Keratinocyte (primary cell): ENCODE results near the gene ATP6V0E1.
A peak's percentile ranks its signal among the peaks of the same experiment; 100 is the strongest.

Experiments used
- EZH2 ChIP-seq: IDR thresholded peaks from one replicate; pipeline ENCODE4 v1.6.1; 2012; ENCODE audit warnings: inconsistent platforms, mild to moderate bottlenecking, low read length, moderate library complexity
- TF ChIP-seq, protein P1 (sequence below), 3 experiments: IDR thresholded peaks in 1 of 3; conservative IDR thresholded peaks in 1 of 3; optimal IDR thresholded peaks in 1 of 3; 2 replicates in 2 of 3; 3 replicates in 1 of 3; pipeline versions ENCODE3 to v1.5.1; 2011; ENCODE audit warnings: low read length in 3 of 3, mild to moderate bottlenecking in 3 of 3, moderate library complexity in 2 of 3, control low read depth in 1 of 3, inconsistent platforms in 1 of 3; ENCODE audit not compliant: insufficient read depth in 2 of 3; ENCODE audit errors: extremely low read depth in 1 of 3

DNA sequence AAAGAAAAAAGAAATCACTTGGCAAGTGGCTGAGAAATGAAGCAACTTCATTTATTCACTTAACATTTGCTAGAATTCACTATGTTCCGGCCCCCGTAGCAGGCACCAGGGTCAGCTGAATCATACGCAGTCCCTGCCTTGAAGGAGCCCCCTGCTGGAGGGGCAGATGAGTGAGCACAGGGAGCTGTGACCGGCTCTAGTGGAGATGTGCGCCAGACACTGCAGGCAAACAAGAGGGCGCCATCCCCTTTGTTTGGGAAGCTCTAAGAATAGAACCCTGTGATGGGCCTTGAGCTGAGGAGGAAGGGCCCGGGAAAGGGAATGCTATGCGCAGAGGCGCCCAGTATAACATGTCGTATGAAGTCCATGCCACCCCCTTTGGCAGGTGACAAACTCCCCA, 44.5 kb upstream of the ATP6V0E1 start:
- TF ChIP-seq, protein P1, sequence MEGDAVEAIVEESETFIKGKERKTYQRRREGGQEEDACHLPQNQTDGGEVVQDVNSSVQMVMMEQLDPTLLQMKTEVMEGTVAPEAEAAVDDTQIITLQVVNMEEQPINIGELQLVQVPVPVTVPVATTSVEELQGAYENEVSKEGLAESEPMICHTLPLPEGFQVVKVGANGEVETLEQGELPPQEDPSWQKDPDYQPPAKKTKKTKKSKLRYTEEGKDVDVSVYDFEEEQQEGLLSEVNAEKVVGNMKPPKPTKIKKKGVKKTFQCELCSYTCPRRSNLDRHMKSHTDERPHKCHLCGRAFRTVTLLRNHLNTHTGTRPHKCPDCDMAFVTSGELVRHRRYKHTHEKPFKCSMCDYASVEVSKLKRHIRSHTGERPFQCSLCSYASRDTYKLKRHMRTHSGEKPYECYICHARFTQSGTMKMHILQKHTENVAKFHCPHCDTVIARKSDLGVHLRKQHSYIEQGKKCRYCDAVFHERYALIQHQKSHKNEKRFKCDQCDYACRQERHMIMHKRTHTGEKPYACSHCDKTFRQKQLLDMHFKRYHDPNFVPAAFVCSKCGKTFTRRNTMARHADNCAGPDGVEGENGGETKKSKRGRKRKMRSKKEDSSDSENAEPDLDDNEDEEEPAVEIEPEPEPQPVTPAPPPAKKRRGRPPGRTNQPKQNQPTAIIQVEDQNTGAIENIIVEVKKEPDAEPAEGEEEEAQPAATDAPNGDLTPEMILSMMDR (optimal IDR thresholded peaks at IDR 0.05 in 1 of 3, IDR thresholded peaks at IDR 0.05 in 1 of 3, conservative IDR thresholded peaks at IDR 0.05 in 1 of 3; ENCODE audit: extremely low read depth in 1 of 3, insufficient read depth in 2 of 3, low read length in 3 of 3): peak; percentile 13 to 55 (median 34)
- TF ChIP-seq EZH2: no peak
